Medulla oblongata (tissue), 1 donor: Measurements from ENCODE around the gene IRX1.

Experiments used
- DNase-seq: peaks from one replicate; pipeline ENCODE4 v3.0.0-alpha.2; 2015; ENCODE audit errors: extremely low spot score

The IRX1 gene

GRCh38 chr5:3650320-3650719 lies 54.7 kb downstream of the IRX1 start:
- peak; percentile 9 for DNase-seq

- DNase-seq, result no peak
Measured at GRCh38 chr5:3650868-3651267, 55.2 kb downstream of the IRX1 start.
